ENCODE results near the gene SLC35B3.
"Not testable (repeated sequence)": the region's sequence is repeated elsewhere in the genome, so short reads cannot be mapped to it uniquely, and the experiment has no call there.

SLC35B3 gene

DNA sequence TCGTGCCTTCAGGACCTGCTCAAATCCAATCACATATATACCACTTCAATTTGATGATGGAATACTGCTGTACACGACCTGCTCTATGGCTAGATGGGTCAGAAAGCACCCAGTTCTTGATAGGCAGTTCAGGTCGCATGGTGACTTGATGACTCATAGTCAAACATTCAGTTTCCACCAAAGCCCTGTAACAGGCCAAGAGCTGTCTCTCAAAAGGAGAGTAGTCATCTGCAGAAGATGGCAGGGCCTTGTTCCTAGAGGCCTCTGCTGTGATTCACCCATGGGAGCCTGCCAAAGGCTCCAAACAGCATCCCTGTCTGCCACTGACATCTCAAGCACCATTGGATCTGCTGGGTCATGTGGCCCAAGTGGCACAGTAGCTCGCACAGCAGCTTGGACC lies 29.4 kb downstream of the SLC35B3 start:
- DNase-seq: not testable (repeated sequence)

DNA sequence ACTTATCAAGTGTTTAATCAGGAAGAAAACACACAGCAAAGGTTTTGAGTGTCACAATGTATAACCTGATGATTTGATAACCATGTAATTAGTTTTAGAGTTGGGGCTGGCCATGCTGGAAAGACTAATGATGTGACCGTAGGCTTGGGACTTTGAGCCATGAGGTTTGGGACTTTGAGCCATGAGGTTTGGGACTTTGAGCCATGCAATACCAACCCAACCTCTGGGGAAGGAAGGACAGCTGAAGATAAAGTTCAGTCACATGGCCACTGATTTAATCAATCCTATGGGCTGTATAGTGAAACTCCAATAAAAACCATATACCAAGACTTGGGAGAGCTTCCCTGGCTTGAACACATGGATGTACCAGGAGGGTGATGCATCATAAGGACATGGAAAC lies 32.8 kb downstream of the SLC35B3 start:
- no peak for DNase-seq

DNA sequence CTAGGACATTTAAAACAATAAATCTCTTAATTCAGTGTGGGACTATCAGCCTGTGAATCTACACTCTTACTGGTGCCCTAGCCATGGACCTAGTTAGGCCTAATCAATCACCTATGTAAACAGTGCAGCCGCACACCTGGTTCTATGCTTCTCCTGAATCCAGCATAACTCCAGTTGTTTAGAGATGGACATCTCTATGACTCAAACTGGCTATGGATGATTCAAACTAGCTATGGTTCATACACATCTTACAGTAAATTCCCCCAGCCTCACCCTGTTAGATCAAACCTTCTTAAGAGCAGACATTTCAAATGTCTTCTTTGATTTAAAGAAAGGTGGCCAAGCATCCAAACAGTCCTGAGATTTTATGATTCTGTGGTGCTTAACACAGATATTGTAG lies 34.7 kb downstream of the SLC35B3 start:
- no peak for DNase-seq

DNA sequence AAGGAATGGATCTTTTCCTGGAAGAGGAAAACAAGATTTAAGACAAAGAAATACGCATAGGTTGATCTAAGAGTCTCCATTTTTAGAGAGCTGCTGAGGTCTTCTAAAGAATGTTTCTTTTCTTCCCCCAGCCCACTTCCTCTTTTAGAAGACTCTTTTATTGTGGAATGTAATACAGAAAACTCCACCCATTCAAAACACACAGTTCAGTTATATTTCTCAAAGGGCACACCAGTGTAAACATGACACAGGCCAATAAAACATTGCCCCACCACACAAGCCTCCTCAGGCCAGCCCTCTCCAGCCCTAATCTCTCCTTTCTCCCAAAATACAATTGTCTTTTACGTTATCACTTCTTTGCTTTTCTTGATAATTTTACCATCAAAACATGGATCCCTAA lies 42.8 kb downstream of the SLC35B3 start:
- DNase-seq: peak; percentile 62

DNA sequence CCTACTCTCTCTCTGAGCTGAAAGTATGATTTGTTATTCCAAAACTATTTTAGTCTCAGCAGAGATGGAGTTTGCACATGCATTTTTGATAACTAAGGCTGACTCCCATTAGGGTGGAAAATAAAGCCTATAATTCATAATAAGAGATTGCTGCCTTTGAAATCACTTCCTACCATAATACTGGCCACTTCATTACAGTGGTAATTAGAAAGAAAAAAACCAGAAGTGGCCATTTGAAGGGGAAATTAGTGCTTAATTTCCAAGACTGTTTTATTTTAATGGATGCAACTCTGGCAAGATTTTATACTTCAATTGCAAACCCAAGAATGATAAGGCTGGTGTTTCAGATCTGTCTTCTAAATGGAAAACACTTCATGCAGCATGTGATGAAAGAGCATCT lies 43.4 kb downstream of the SLC35B3 start:
- DNase-seq: no peak

DNA sequence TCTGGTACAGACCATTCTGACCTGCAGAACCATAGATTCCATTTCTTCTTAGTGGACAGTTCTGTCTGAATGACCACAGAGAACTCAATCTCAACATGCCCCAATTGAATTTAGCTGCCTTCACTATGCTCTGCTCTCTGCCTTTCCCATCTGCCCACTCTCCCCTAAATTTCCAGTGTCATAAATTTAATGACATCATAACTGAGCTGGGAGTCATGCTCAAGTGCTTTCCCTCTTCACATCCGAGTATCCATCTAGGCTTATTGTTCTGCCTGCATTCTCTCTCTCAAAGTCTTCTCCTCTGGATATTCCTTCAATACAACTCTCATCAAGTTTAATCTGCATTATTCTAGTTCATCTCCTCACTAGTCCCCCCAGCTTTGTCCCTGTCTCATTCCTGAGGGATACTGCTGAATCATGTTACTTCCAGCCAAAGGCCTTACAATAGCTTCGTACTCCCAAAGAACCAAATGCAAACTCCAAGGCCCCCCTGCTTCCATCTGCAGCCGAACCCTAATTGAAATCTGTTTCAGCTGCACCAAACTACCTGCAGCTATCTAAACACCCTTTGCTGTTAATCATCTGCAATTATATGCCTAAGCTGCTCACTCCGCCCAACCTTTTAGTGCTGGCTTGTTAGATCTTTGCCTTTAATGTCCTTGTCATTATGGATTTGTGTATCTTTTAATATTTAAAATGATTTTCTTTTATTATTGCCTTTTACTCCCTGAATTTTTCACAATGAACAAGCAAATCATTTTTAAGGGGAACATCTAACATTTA lies 46.1 kb downstream of the SLC35B3 start:
- DNase-seq: peak; percentile 95

DNA sequence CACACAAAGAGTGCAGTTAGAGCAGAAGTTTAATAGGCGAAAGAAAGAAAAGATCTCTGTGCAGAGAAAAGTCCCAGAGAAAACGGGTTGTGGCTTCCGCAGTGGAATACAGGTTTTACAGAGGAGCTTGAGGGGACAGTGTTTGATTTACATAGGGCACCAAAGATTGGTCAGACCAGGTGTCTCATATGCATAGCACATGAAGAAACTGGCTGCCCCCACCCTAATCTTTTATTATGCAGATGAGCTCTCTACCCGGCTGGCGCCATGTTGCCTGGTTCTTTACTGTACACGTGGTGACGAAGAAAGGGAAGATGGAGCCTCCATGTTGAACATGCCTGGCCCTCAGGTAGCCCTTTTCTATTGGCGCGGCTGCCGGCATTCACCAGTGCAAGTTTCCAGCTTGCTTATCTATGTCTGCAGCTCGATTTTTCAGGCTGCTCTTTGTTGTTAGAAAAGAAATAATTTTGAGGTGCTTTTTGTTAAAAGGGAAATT lies 47.4 kb downstream of the SLC35B3 start:
- no peak for DNase-seq

DNA sequence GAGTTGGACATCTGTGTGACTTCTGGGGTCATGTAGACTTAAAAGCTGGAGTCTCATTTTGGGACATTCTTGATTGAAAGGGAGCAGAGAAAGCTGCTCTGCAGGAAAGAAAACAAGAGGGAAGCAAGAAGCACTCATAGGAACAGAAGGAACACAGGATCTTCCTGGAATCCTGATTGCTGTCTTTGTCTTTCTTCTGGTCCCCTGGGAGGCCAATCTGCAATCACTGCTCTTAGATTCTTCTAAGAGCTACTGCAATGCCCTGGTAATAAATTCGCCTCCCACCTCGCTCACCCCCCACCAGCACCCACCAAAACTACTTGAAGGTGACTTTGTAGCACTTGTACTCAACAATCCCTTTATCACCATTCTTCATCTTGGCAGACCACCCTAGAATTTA lies 51.8 kb downstream of the SLC35B3 start:
- no peak for DNase-seq

DNA sequence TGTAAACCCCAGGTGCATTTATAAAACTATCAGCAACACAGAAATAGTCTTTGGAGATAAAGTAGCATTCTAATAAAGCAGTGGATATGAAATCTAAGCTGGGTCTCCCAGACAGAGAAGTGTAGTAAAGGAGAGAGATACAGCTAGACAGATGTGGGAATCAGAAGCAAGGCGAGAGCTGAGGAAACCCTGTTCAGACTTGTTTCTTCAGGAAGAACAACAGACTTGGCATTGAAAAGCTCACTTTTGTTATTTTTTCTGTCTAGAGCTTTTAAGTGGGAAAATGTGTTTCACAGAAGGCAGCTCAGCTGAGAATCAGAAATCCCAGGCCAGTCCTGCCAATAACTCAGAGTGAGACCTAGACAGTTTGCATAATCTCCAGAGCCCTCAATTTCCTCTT lies 52.9 kb downstream of the SLC35B3 start:
- DNase-seq: no peak

DNA sequence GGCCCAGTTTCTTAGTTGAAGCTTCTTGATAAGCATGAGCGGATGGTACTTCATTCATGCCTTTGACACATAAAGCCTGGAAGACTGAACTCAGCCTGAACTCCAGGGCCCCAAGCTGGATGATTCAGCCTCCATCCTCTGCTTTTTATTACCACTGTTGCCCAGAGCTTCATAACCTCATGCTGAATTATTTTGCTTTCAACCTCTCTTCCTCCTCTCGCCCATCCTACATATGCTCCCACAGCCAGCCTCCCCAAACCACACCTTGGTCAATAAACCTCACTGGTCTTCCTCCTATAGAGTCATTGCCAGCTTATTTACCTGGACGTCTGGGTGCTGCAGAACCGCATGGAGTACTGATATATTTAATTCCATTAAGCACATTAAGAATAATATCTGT lies 59.4 kb downstream of the SLC35B3 start:
- no peak for DNase-seq

All from NCI-H748 treated with DMSO at 0.1 percent for 48 hours (cell line).